Fibroblast of the aortic adventitia (primary cell): ENCODE results near the gene PARVA. TPM values are rescaled to one million over a fixed set of nuclear protein-coding genes. Genes with fewer than 3 reads are reported as not detected.

Experiments
- DNase-seq: peaks from one replicate; pipeline ENCODE4 v3.0.0-alpha.2; 2010; ENCODE audit warnings: low read depth
- H3K4me3 ChIP-seq: 2 replicates; pipeline ENCODE4 v1.5.1; 2011; ENCODE audit warnings: low read depth, mild to moderate bottlenecking, control low read depth, low read length, moderate library complexity
- total RNA-seq: library from RNA; depleted of rRNA; stranded (reverse); fragments of >200 nt; gene quantifications from 2 replicates; pipeline ENCODE4 v1.2.3, GENCODE V29; 2012; ENCODE audit warnings: low replicate concordance
- TF ChIP-seq, protein P1 (sequence below): IDR thresholded peaks from 2 replicates; pipeline ENCODE4 v1.5.1; 2011; ENCODE audit warnings: mild to moderate bottlenecking, low read length, control low read depth, inconsistent platforms; ENCODE audit not compliant: insufficient read depth

Gene PARVA
- total RNA-seq, 1 donor, result 64.0 TPM

- H3K4me3 ChIP-seq, result no peak overlapping the region
- TF ChIP-seq, protein P1, sequence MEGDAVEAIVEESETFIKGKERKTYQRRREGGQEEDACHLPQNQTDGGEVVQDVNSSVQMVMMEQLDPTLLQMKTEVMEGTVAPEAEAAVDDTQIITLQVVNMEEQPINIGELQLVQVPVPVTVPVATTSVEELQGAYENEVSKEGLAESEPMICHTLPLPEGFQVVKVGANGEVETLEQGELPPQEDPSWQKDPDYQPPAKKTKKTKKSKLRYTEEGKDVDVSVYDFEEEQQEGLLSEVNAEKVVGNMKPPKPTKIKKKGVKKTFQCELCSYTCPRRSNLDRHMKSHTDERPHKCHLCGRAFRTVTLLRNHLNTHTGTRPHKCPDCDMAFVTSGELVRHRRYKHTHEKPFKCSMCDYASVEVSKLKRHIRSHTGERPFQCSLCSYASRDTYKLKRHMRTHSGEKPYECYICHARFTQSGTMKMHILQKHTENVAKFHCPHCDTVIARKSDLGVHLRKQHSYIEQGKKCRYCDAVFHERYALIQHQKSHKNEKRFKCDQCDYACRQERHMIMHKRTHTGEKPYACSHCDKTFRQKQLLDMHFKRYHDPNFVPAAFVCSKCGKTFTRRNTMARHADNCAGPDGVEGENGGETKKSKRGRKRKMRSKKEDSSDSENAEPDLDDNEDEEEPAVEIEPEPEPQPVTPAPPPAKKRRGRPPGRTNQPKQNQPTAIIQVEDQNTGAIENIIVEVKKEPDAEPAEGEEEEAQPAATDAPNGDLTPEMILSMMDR, result no peak
- DNase-seq, result no peak
Measured at GRCh38 chr11:12473381-12473780, 96.0 kb downstream of the PARVA start.

GRCh38 chr11:12474871-12475270 lies 97.5 kb downstream of the PARVA start:
- H3K4me3 ChIP-seq, result no peak overlapping the region
- DNase-seq, result no peak
- TF ChIP-seq, protein P1, result no peak

GRCh38 chr11:12478743-12479142 lies 101.4 kb downstream of the PARVA start:
- DNase-seq, result no peak
- TF ChIP-seq, protein P1, result no peak
- H3K4me3 ChIP-seq, result no peak overlapping the region

GRCh38 chr11:12480401-12480800 lies 103.0 kb downstream of the PARVA start:
- no peak overlapping the region for H3K4me3 ChIP-seq
- TF ChIP-seq, protein P1, result no peak
- no peak for DNase-seq

DNA sequence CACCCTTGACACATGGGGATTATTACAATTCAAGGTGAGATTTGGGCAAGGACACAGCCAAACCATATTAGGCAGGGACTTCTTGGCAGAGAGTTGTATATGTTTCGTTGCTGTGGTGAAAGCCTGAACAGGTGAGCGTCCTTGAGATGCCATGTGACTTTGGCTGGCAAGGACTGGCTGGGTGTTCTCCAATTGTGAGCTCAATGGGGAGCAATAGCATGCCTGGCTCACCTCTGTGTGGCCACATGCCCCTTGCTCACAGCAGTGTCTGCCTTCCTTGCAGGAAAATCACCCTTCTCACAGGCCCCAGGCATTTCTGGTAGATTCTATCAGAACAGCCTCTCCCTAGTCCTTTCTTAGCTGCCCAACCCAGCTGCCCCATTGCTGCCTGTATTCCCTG lies 105.5 kb downstream of the PARVA start:
- TF ChIP-seq, protein P1, result no peak
- DNase-seq, result no peak
- H3K4me3 ChIP-seq, result no peak overlapping the region

GRCh38 chr11:12483604-12484003 lies 106.2 kb downstream of the PARVA start:
- H3K4me3 ChIP-seq, result no peak overlapping the region
- TF ChIP-seq, protein P1, result no peak
- DNase-seq, result no peak

- TF ChIP-seq, protein P1, result peak; percentile 62
- no peak overlapping the region for H3K4me3 ChIP-seq
- no peak for DNase-seq
Measured at GRCh38 chr11:12485328-12485727, 108.0 kb downstream of the PARVA start.
